K562 (cell line): ENCODE data around the gene BOLA1. TPM values are rescaled to one million over a fixed set of nuclear protein-coding genes. Genes with fewer than 3 reads are reported as not detected.

Experiments used
- ARID1B ChIP-seq: fragments of 450-650 bp; IDR thresholded peaks from 2 replicates; pipeline ENCODE4 v1.6.1; 2016; ENCODE audit warnings: antibody characterized with exemption, mild to moderate bottlenecking, inconsistent platforms
- BCOR ChIP-seq: fragments of 450-650 bp; IDR thresholded peaks from 2 replicates; pipeline ENCODE4 v1.6.1; 2016
- CAMTA2 ChIP-seq: fragments of 250-450 bp; sonication (Bioruptor Pico); conservative IDR thresholded peaks from 2 replicates; pipeline ENCODE4 v1.5.1; 2022
- CCAR2 ChIP-seq: fragments of 200-400 bp; formaldehyde crosslinking; IDR thresholded peaks from 2 replicates; pipeline ENCODE4 v1.6.1; 2017; ENCODE audit warnings: mild to moderate bottlenecking, low read depth, low read length
- CXXC5 ChIP-seq: fragments of 250-450 bp; sonication (Bioruptor Pico); IDR thresholded peaks from 2 replicates; pipeline ENCODE4 v1.8.0; 2022; ENCODE audit warnings: inconsistent platforms, mild to moderate bottlenecking, moderate library complexity
- FOXK2 ChIP-seq, 2 experiments: fragments of 450-650 bp; IDR thresholded peaks in 1 of 2; conservative IDR thresholded peaks in 1 of 2; 2 replicates each; pipeline ENCODE4 v1.6.1; 2016; ENCODE audit warnings: low read depth in 2 of 2, mild to moderate bottlenecking in 1 of 2
- GABPB1 ChIP-seq: sonication (generic); formaldehyde crosslinking; IDR thresholded peaks from 2 replicates; pipeline ENCODE4 v1.8.0; 2022; ENCODE audit warnings: mild to moderate bottlenecking, missing genetic modification reagents
- HDAC2 ChIP-seq: fragments of 450-650 bp; IDR thresholded peaks from 2 replicates; pipeline ENCODE4 v1.6.1; 2016; ENCODE audit warnings: mild to moderate bottlenecking
- HIVEP1 ChIP-seq: fragments of 250-450 bp; sonication (Bioruptor Pico); IDR thresholded peaks from 2 replicates; pipeline ENCODE4 v1.4.0; 2020; ENCODE audit warnings: mild to moderate bottlenecking
- ID3 ChIP-seq, 2 experiments: fragments of 250-450 bp in 1 of 2; fragments of 450-650 bp in 1 of 2; sonication (Bioruptor Pico) in 1 of 2; IDR thresholded peaks; 2 replicates each; pipeline versions ENCODE4 v1.6.1 to v1.8.0; 2016 to 2021; ENCODE audit warnings: mild to moderate bottlenecking in 2 of 2, moderate library complexity in 2 of 2, missing compliant biosample characterization in 1 of 2, missing genetic modification characterization in 1 of 2
- LEF1 ChIP-seq: fragments of 450-650 bp; IDR thresholded peaks from 2 replicates; pipeline ENCODE4 v1.6.1; 2016; ENCODE audit warnings: mild to moderate bottlenecking
- MNT ChIP-seq, 2 experiments: fragments of 450-650 bp; conservative IDR thresholded peaks; 2 replicates each; pipeline ENCODE4 v1.6.1; 2017; ENCODE audit warnings: mild to moderate bottlenecking in 2 of 2, moderate library complexity in 2 of 2
- MTA1 ChIP-seq: fragments of 450-650 bp; IDR thresholded peaks from 2 replicates; pipeline ENCODE4 v1.6.1; 2017; ENCODE audit warnings: borderline replicate concordance
- MTF1 ChIP-seq: fragments of 250-450 bp; sonication (Bioruptor Pico); IDR thresholded peaks from 2 replicates; pipeline ENCODE4 v1.9.0; 2021; ENCODE audit warnings: moderate library complexity, mild to moderate bottlenecking, inconsistent platforms, borderline replicate concordance
- MXI1 ChIP-seq: IDR thresholded peaks from 2 replicates; pipeline ENCODE4 v1.6.1; 2011; ENCODE audit warnings: low read depth, mild to moderate bottlenecking, improper control_type of control experiment, low read length
- MYNN ChIP-seq, 2 experiments: sonication (generic); formaldehyde crosslinking in 1 of 2; IDR thresholded peaks; 2 replicates each; pipeline versions ENCODE4 v1.5.0 to v1.6.1; 2016 to 2020; ENCODE audit warnings: antibody characterized with exemption in 1 of 2, missing genetic modification reagents in 1 of 2
- SP1 ChIP-seq: sonication (generic); formaldehyde crosslinking; IDR thresholded peaks from 2 replicates; pipeline ENCODE4 v1.8.1; 2022; ENCODE audit warnings: mild to moderate bottlenecking, missing genetic modification reagents
- TCF7 ChIP-seq: sonication (generic); IDR thresholded peaks from 2 replicates; pipeline ENCODE4 v1.6.1; 2016; ENCODE audit warnings: antibody characterized with exemption, borderline replicate concordance
- TEAD2 ChIP-seq: fragments of 450-650 bp; IDR thresholded peaks from 2 replicates; pipeline ENCODE4 v1.6.1; 2016; ENCODE audit warnings: missing genetic modification characterization, control low read depth, missing compliant biosample characterization
- TFAM ChIP-seq: fragments of 250-450 bp; sonication (Bioruptor Pico); conservative IDR thresholded peaks from 2 replicates; pipeline ENCODE4 v1.5.0; 2021; ENCODE audit warnings: mild to moderate bottlenecking, moderate library complexity
- ZBTB33 ChIP-seq: sonication (generic); formaldehyde crosslinking; IDR thresholded peaks from 2 replicates; pipeline ENCODE4 v1.8.1; 2023; ENCODE audit warnings: mild to moderate bottlenecking, missing genetic modification reagents
- ZFX ChIP-seq: sonication (generic); formaldehyde crosslinking; IDR thresholded peaks from 2 replicates; pipeline ENCODE4 v1.8.0; 2022; ENCODE audit warnings: mild to moderate bottlenecking, missing genetic modification reagents, moderate library complexity
- ZNF551 ChIP-seq: fragments of 250-450 bp; sonication (Bioruptor Pico); IDR thresholded peaks from 2 replicates; pipeline ENCODE4 v1.5.0; 2021; ENCODE audit warnings: mild to moderate bottlenecking, moderate library complexity
- ZNF740 ChIP-seq, 3 experiments: fragments of 200-800 bp in 1 of 3; sonication (Bioruptor generic) in 1 of 3; sonication (generic) in 1 of 3; formaldehyde crosslinking in 1 of 3; IDR thresholded peaks; 2 replicates each; pipeline versions ENCODE4 v1.6.1 to v1.8.0; 2016 to 2022; ENCODE audit warnings: mild to moderate bottlenecking in 2 of 3, missing compliant biosample characterization in 2 of 3, missing genetic modification characterization in 2 of 3, missing genetic modification reagents in 1 of 3
- ZNF785 ChIP-seq: fragments of 250-450 bp; sonication (Bioruptor Pico); IDR thresholded peaks from 2 replicates; pipeline ENCODE4 v1.4.0; 2020; ENCODE audit warnings: mild to moderate bottlenecking
- polyA plus RNA-seq, 8 experiments: library from polyadenylated mRNA; depleted of rRNA in 4 of 8; stranded (reverse) in 5 of 8; unstranded in 3 of 8; fragments of >200 nt; fragmentation: Nextera tagmentation in 2 of 8; fragmentation: Illumina TruSeq in 1 of 8; extraction: Ambion mirVana in 2 of 8; extraction: Trizol in 1 of 8; gene quantifications; 2 replicates each; pipeline versions ENCODE4 v1.2.1 to v1.2.3, GENCODE V29; 2011 to 2014; ENCODE audit warnings: inconsistent platforms in 1 of 8, missing spikeins in 1 of 8
- total RNA-seq, 7 experiments: library from RNA; depleted of rRNA in 6 of 7; stranded (reverse); fragments of >200 nt in 6 of 7; fragmentation: Illumina TruSeq in 2 of 7; extraction: Trizol in 2 of 7; gene quantifications; 2 replicates each; pipeline versions ENCODE4 v1.2.1 to v1.2.3, GENCODE V29; 2011 to 2021; ENCODE audit warnings: low replicate concordance in 1 of 7

Gene BOLA1
- total and polyA plus RNA-seq, 9 of the 15 experiments (the other 6 are each of a cell fraction or from before 2014, with no cell fraction given): 0.18 to 1.2 (median 0.40) TPM; not detected in 2

- TF ChIP-seq ID3 (CRISPR knock-in tag; IDR thresholded peaks at IDR 0.05) (no peak), ID3 (tag; IDR thresholded peaks at IDR 0.05) (no peak), MXI1 (no peak), TFAM (CRISPR knock-in tag) (no peak), GABPB1 (no peak), ZFX (CRISPR knock-in tag) (peak; percentile 42; the same call in 1 of the 2 replicates), MYNN (IDR thresholded peaks at IDR 0.05) (peak; percentile 16; the same call in 1 of the 2 replicates), MYNN (CRISPR knock-in tag; IDR thresholded peaks at IDR 0.05) (no peak), MTF1 (no peak), HDAC2 (peak; percentile 57; the same call in 1 of the 2 replicates), TCF7 (no peak), TEAD2 (tag) (no peak), ARID1B (peak; percentile 89), BCOR (0 out of 2 replicates have a peak, but pooled peaks have one; percentile 18), ZBTB33 (no peak), CCAR2 (no peak), MNT (conservative IDR thresholded peaks at IDR 0.05) (peak in 1 of 2 experiments; percentile 41; a peak in 1 of 4 replicates), ZNF740 (CRISPR knock-in tag; IDR thresholded peaks at IDR 0.05) (no peak), ZNF740 (tag; IDR thresholded peaks at IDR 0.05) (no peak), SP1 (CRISPR knock-in tag) (0 out of 2 replicates have a peak, but pooled peaks have one; percentile 25), LEF1 (peak; percentile 73; the same call in 1 of the 2 replicates), FOXK2 (conservative IDR thresholded peaks at IDR 0.05 in 1 of 2, IDR thresholded peaks at IDR 0.05 in 1 of 2; ENCODE audit: low read depth in 2 of 2) (0 out of 4 replicates have a peak, but pooled peaks have one; percentile 10 to 37), CXXC5 (CRISPR knock-in tag) (0 out of 2 replicates have a peak, but pooled peaks have one; percentile 17), ZNF785 (CRISPR knock-in tag) (no peak), CAMTA2 (no peak), ZNF551 (CRISPR knock-in tag) (no peak), HIVEP1 (CRISPR knock-in tag) (no peak), MTA1 (peak; percentile 74; the same call in 1 of the 2 replicates)
Measured at GRCh38 chr1:149906570-149907075, 7.3 kb downstream of the BOLA1 start (continued).
